Measurements from ENCODE around the gene IL13RA2.

DNA sequence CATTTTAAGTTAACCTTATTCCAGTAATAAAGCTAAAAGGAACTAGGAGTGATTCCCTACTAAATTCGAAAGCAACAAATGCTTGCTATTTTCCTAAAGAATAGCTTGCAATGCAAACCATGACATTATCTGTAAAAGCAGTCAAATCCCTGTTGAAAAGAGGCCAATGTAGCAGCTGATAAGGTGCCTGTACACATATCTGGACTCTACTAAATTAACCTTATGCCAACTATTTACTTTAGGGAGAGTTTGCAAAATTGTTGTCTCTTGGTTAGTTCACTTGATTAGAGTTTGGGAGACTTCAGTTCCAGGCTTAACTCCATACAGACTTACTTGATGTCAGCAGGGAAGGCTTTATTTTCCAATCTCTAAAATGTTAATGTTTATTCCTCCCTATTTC, 6.0 kb downstream of the IL13RA2 start:
- TF ChIP-seq TAF1 (IDR thresholded peaks at IDR 0.05; ENCODE audit: borderline replicate concordance, insufficient read depth, low read length) (no peak), SIN3A (IDR thresholded peaks at IDR 0.05; ENCODE audit: borderline replicate concordance, insufficient read depth, low read length) (no peak), POLR2AphosphoS5 (IDR thresholded peaks at IDR 0.05; ENCODE audit: low read depth, low read length) (no peak), REST (IDR thresholded peaks at IDR 0.05; ENCODE audit: insufficient read depth in 1 of 2, low read depth in 2 of 2, low read length in 2 of 2) (no peak)

Measured in PFSK-1 (cell line).